Measurements from ENCODE around the gene SLCO4C1. TPM values are rescaled to one million over a fixed set of nuclear protein-coding genes. Genes with fewer than 3 reads are reported as not detected.
A peak's percentile ranks its signal among the peaks of the same experiment; 100 is the strongest.

Gene SLCO4C1
- total and polyA plus RNA-seq, 2 experiments from 2014 or later: 6.2 to 20.5 TPM

GRCh38 chr5:102231693-102232619 lies 64.1 kb downstream of the SLCO4C1 start:
- Histone ChIP-seq H3K4me2 (no peak overlapping the region), H3K4me1 (ENCODE audit: insufficient read depth) (no peaks in the 10 kb centered on the region), H3K79me2 (no peaks in the 10 kb centered on the region), H3K36me3 (replicated peaks; ENCODE audit: insufficient read depth, low read depth) (no peaks in the 10 kb centered on the region), H3K4me3 (no peak overlapping the region), H3K27ac (peak overlapping the region; percentile 44), H3K27me3 (no peaks in the 10 kb centered on the region), H2AFZ (no peak overlapping the region), H4K20me1 (ENCODE audit: insufficient read depth, poor library complexity, severe bottlenecking) (no peaks in the 10 kb centered on the region), H3K9me3 (ENCODE audit: low read depth) (no peaks in the 10 kb centered on the region), H3K9me2 (replicated peaks; ENCODE audit: insufficient read depth) (no peaks in the 10 kb centered on the region)
- TF ChIP-seq EZH2 (IDR thresholded peaks at IDR 0.05; ENCODE audit: borderline replicate concordance) (no peak), EZH2phosphoT487 (IDR thresholded peaks at IDR 0.05; ENCODE audit: low read depth, severe bottlenecking, unreplicated experiment) (no peak), CTCF (IDR thresholded peaks at IDR 0.05; ENCODE audit: poor library complexity) (no peak)
- peak; percentile 26 for DNase-seq (ENCODE audit: low spot score)
- 78% methylated on average over 7 of the region's 7 CpGs for WGBS (ENCODE audit: low lambda C conversion rate, missing lambda C conversion rate)

GRCh38 chr5:102229685-102230084 lies 66.4 kb downstream of the SLCO4C1 start:
- Histone ChIP-seq H3K27me3 (no peaks in the 10 kb centered on the region), H3K9me3 (ENCODE audit: low read depth) (no peaks in the 10 kb centered on the region), H3K9me2 (replicated peaks; ENCODE audit: insufficient read depth) (no peaks in the 10 kb centered on the region), H3K36me3 (replicated peaks; ENCODE audit: insufficient read depth, low read depth) (no peaks in the 10 kb centered on the region), H3K4me2 (no peak overlapping the region), H3K4me3 (no peak overlapping the region), H2AFZ (no peak overlapping the region), H3K79me2 (no peaks in the 10 kb centered on the region), H3K4me1 (ENCODE audit: insufficient read depth) (no peaks in the 10 kb centered on the region), H3K27ac (no peak overlapping the region), H4K20me1 (ENCODE audit: insufficient read depth, poor library complexity, severe bottlenecking) (no peaks in the 10 kb centered on the region)
- no peak for DNase-seq (ENCODE audit: low spot score)
- 60% methylated on average over 1 of the region's 1 CpG for WGBS (ENCODE audit: low lambda C conversion rate, missing lambda C conversion rate)
- TF ChIP-seq CTCF (IDR thresholded peaks at IDR 0.05; ENCODE audit: poor library complexity) (no peak), EZH2phosphoT487 (IDR thresholded peaks at IDR 0.05; ENCODE audit: low read depth, severe bottlenecking, unreplicated experiment) (no peak), EZH2 (IDR thresholded peaks at IDR 0.05; ENCODE audit: borderline replicate concordance) (no peak)

GRCh38 chr5:102226321-102226720 lies 69.8 kb downstream of the SLCO4C1 start:
- no peak overlapping the region for H3K27ac ChIP-seq
- peaks cover 6% of the 10 kb centered on the region for H3K9me3 ChIP-seq (ENCODE audit: low read depth)
- no peak overlapping the region for H3K4me3 ChIP-seq
- H2AFZ ChIP-seq: no peak overlapping the region
- no peaks in the 10 kb centered on the region for H3K36me3 ChIP-seq (replicated peaks; ENCODE audit: insufficient read depth, low read depth)
- no peaks in the 10 kb centered on the region for H3K27me3 ChIP-seq
- no peak for DNase-seq (ENCODE audit: low spot score)
- H3K4me1 ChIP-seq (ENCODE audit: insufficient read depth): peaks cover 12% of the 10 kb centered on the region
- no peaks in the 10 kb centered on the region for H3K79me2 ChIP-seq
- no peaks in the 10 kb centered on the region for H4K20me1 ChIP-seq (ENCODE audit: insufficient read depth, poor library complexity, severe bottlenecking)
- WGBS (ENCODE audit: low lambda C conversion rate, missing lambda C conversion rate): 82% methylated on average over 1 of the region's 1 CpG
- no peak for TF ChIP-seq EZH2phosphoT487 (IDR thresholded peaks at IDR 0.05; ENCODE audit: low read depth, severe bottlenecking, unreplicated experiment)
- no peak for TF ChIP-seq CTCF (IDR thresholded peaks at IDR 0.05; ENCODE audit: poor library complexity)
- no peak for TF ChIP-seq EZH2 (IDR thresholded peaks at IDR 0.05; ENCODE audit: borderline replicate concordance)
- H3K4me2 ChIP-seq: no peak overlapping the region
- H3K9me2 ChIP-seq (replicated peaks; ENCODE audit: insufficient read depth): no peaks in the 10 kb centered on the region
